Measurements from ENCODE around the gene PIEZO1.

- TF ChIP-seq CTCF (IDR thresholded peaks at IDR 0.05) (no peak), EP300 (IDR thresholded peaks at IDR 0.05) (no peak), POLR2A (IDR thresholded peaks at IDR 0.05) (no peak), POLR2AphosphoS5 (IDR thresholded peaks at IDR 0.05) (no peak)
These were observed 8.4 kb upstream of the PIEZO1 start for GRCh38 chr16:88793251-88793954.
